ENCODE data around the gene TMEM258.
A peak's percentile ranks its signal among the peaks of the same experiment; 100 is the strongest.

The TMEM258 gene

GRCh38 chr11:61754534-61755482 lies 37.6 kb downstream of the TMEM258 start:
- no peak for DNase-seq

- no peak for DNase-seq
These were observed 38.7 kb downstream of the TMEM258 start for GRCh38 chr11:61753672-61754071.

- DNase-seq: no peak
These were observed 39.4 kb downstream of the TMEM258 start for GRCh38 chr11:61752925-61753521.

- DNase-seq: peak; percentile 25
These were observed 40.1 kb downstream of the TMEM258 start, which contains the start of gene MYRF for GRCh38 chr11:61752117-61752924. MYRF (plus strand) TSS chr11:61752636; CDS start chr11:61752745, 109 bp downstream.

GRCh38 chr11:61751384-61751783 lies 41.0 kb downstream of the TMEM258 start:
- DNase-seq: no peak

GRCh38 chr11:61750631-61751273 lies 41.6 kb downstream of the TMEM258 start:
- DNase-seq: no peak

GRCh38 chr11:61749591-61750217 lies 42.7 kb downstream of the TMEM258 start:
- no peak for DNase-seq

GRCh38 chr11:61747967-61748285 lies 44.5 kb downstream of the TMEM258 start:
- DNase-seq: no peak

GRCh38 chr11:61747192-61747966 lies 45.0 kb downstream of the TMEM258 start:
- DNase-seq: no peak

- DNase-seq: no peak
These were observed 45.8 kb downstream of the TMEM258 start for GRCh38 chr11:61746442-61747191.

- no peak for DNase-seq
These were observed 46.5 kb downstream of the TMEM258 start for GRCh38 chr11:61745781-61746441.

- DNase-seq: no peak
These were observed 47.7 kb downstream of the TMEM258 start for GRCh38 chr11:61744609-61745156.

- no peak for DNase-seq
These were observed 48.2 kb downstream of the TMEM258 start for GRCh38 chr11:61744181-61744580.

GRCh38 chr11:61743486-61744095 lies 48.8 kb downstream of the TMEM258 start:
- DNase-seq: no peak

GRCh38 chr11:61742391-61742790 lies 50.0 kb downstream of the TMEM258 start:
- DNase-seq: no peak

GRCh38 chr11:61739966-61740365 lies 52.4 kb downstream of the TMEM258 start:
- no peak for DNase-seq

GRCh38 chr11:61739413-61739812 lies 53.0 kb downstream of the TMEM258 start:
- no peak for DNase-seq

All from amniotic stem cell (primary cell).